HEK293T (cell line): ENCODE measurements around the gene CBX6.
"Not testable (repeated sequence)": the region's sequence is repeated elsewhere in the genome, so short reads cannot be mapped to it uniquely, and the experiment has no call there.

ENCODE experiments used
- CTCF ChIA-PET: fragments of 350-600 bp; formaldehyde crosslinking; extraction: SDS; loops from one replicate; lab custom pipeline; 2021; ENCODE audit warnings: antibody characterized with exemption, inconsistent platforms; lab: Yijun Ruan, JAX
- POLR2A ChIA-PET: fragments of 350-600 bp; formaldehyde crosslinking; extraction: SDS; loops from one replicate; lab custom pipeline; 2020; ENCODE audit warnings: antibody characterized with exemption, inconsistent platforms; lab: Yijun Ruan, JAX
- DNase-seq: peaks from one replicate; pipeline ENCODE4 v3.0.0; 2012; ENCODE audit warnings: mixed read lengths; ENCODE audit errors: extremely low spot score
- ARNT ChIP-seq: fragments of 450-650 bp; IDR thresholded peaks from 2 replicates; pipeline ENCODE4 v1.6.1; 2017; ENCODE audit warnings: mild to moderate bottlenecking
- BHLHE40 ChIP-seq: fragments of 450-650 bp; IDR thresholded peaks from 2 replicates; pipeline ENCODE4 v1.6.1; 2016; ENCODE audit warnings: mild to moderate bottlenecking, moderate library complexity, borderline replicate concordance
- CTBP1 ChIP-seq: fragments of 450-650 bp; IDR thresholded peaks from 2 replicates; pipeline ENCODE4 v1.6.1; 2016; ENCODE audit warnings: borderline replicate concordance
- ELF4 ChIP-seq: fragments of 450-650 bp; IDR thresholded peaks from 2 replicates; pipeline ENCODE4 v1.6.1; 2017; ENCODE audit warnings: antibody characterized with exemption
- FOXA1 ChIP-seq: fragments of 450-650 bp; IDR thresholded peaks from 2 replicates; pipeline ENCODE4 v1.6.1; 2016; ENCODE audit warnings: mild to moderate bottlenecking
- FOXK2 ChIP-seq: fragments of 450-650 bp; IDR thresholded peaks from 2 replicates; pipeline ENCODE4 v1.6.1; 2016; ENCODE audit warnings: mild to moderate bottlenecking
- FOXM1 ChIP-seq: fragments of 450-650 bp; IDR thresholded peaks from 2 replicates; pipeline ENCODE4 v1.6.1; 2017; ENCODE audit warnings: mild to moderate bottlenecking, borderline replicate concordance
- HDGF ChIP-seq: fragments of 450-650 bp; IDR thresholded peaks from 2 replicates; pipeline ENCODE4 v1.6.1; 2017; ENCODE audit warnings: antibody characterized with exemption, borderline replicate concordance
- L3MBTL2 ChIP-seq: fragments of 450-650 bp; conservative IDR thresholded peaks from 2 replicates; pipeline ENCODE4 v1.6.1; 2016; ENCODE audit warnings: mild to moderate bottlenecking
- LEF1 ChIP-seq: fragments of 450-650 bp; IDR thresholded peaks from 2 replicates; pipeline ENCODE4 v1.6.1; 2017; ENCODE audit warnings: mild to moderate bottlenecking, borderline replicate concordance
- NFRKB ChIP-seq: fragments of 450-650 bp; IDR thresholded peaks from 2 replicates; pipeline ENCODE4 v1.6.1; 2016; ENCODE audit warnings: mild to moderate bottlenecking, moderate library complexity
- SP1 ChIP-seq: fragments of 450-650 bp; IDR thresholded peaks from 2 replicates; pipeline ENCODE4 v1.6.1; 2017
- SUZ12 ChIP-seq: fragments of 450-650 bp; IDR thresholded peaks from 2 replicates; pipeline ENCODE4 v1.6.1; 2016; ENCODE audit warnings: mild to moderate bottlenecking
- TARDBP ChIP-seq: fragments of 450-650 bp; IDR thresholded peaks from 2 replicates; pipeline ENCODE4 v1.6.1; 2016
- ZNF384 ChIP-seq: fragments of 450-650 bp; IDR thresholded peaks from 2 replicates; pipeline ENCODE4 v1.6.1; 2016
- TF ChIP-seq, protein P1 (sequence below): fragments of 450-650 bp; IDR thresholded peaks from 2 replicates; pipeline ENCODE4 v1.6.1; 2016

The CBX6 gene

DNA sequence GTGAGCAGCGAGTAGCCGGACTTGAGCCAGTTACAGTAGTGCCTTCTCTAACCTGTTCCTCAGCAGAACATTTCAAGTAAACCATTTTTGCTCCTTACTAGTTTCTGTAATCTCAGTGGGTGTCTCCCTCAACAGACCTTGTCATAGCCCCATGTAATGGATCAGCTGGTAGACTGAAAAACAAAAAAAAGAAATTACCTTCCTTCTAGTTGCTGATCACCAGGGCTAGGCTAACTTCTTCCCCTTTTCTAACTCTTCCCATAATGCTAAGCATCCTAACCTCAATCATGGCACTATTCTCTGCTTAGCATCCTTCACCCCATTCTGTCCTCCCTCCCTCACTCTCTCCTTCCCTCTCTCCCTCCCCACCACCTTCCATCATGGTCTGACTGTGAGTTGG is 35.8 kb upstream of the CBX6 start:
- no peak for DNase-seq
- TF ChIP-seq FOXM1: no peak
- TF ChIP-seq L3MBTL2: no peak
- TF ChIP-seq ELF4: no peak
- TF ChIP-seq, protein P1, sequence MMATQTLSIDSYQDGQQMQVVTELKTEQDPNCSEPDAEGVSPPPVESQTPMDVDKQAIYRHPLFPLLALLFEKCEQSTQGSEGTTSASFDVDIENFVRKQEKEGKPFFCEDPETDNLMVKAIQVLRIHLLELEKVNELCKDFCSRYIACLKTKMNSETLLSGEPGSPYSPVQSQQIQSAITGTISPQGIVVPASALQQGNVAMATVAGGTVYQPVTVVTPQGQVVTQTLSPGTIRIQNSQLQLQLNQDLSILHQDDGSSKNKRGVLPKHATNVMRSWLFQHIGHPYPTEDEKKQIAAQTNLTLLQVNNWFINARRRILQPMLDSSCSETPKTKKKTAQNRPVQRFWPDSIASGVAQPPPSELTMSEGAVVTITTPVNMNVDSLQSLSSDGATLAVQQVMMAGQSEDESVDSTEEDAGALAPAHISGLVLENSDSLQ: no peak
- TF ChIP-seq ARNT: no peak
- no peak for TF ChIP-seq BHLHE40
- CTCF ChIA-PET: no interaction called here
- POLR2A ChIA-PET: no interaction called here

DNA sequence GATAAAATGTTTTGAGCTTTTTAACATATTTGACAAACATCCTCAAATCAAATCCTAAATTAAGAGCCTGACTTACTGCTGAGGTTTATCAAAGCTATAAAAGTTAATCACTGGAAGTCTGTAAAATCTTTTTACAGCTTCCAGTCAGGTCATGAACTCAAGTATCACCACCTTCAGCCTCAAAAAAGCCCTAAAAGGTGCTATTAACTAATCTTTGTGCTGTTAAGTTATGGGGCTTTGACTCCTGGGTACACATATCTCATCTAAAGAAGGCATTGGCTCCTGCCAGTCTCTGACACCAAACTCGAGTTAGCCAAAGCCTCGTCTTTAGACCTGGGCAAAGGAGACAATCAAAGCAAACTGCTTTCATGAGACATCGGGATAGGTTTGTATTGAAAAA is 34.0 kb upstream of the CBX6 start:
- POLR2A ChIA-PET: no interaction called here
- no peak for DNase-seq
- CTCF ChIA-PET: no interaction called here
- TF ChIP-seq FOXM1 (no peak), SP1 (no peak), L3MBTL2 (no peak), HDGF (no peak), SUZ12 (no peak), LEF1 (no peak), TARDBP (no peak), ZNF384 (no peak), ELF4 (no peak), FOXA1 (no peak)
- TF ChIP-seq, protein P1: no peak

- CTCF ChIA-PET, POLR2A ChIA-PET: not testable (repeated sequence)
Measured at GRCh38 chr22:38904052-38904617, 32.1 kb upstream of the CBX6 start.

GRCh38 chr22:38901111-38901641 is 29.2 kb upstream of the CBX6 start:
- CTCF ChIA-PET: no interaction called here
- TF ChIP-seq FOXA1: no peak
- no peak for TF ChIP-seq ELF4
- TF ChIP-seq CTBP1: no peak
- no peak for TF ChIP-seq FOXK2
- no peak for TF ChIP-seq SUZ12
- POLR2A ChIA-PET: no interaction called here
- DNase-seq: no peak

More at GRCh38 chr22:38904052-38904617, 32.1 kb upstream of the CBX6 start:
- not testable (repeated sequence) for DNase-seq

GRCh38 chr22:38900677-38901076 is 28.7 kb upstream of the CBX6 start:
- CTCF ChIA-PET: no interaction called here

GRCh38 chr22:38891256-38891655 is 19.2 kb upstream of the CBX6 start:
- no peak for DNase-seq
- CTCF ChIA-PET: interaction anchor here (0.7 kb wide), 1 partner anchor 22 kb away, joined by 3 read pairs; no protein-coding TSS in a partner anchor
- POLR2A ChIA-PET: interaction anchor here (1.3 kb wide), 1 partner anchor 428 kb away, joined by 3 read pairs; the partner anchor contains the start of gene RPL3
- TF ChIP-seq ZNF384: no peak
- TF ChIP-seq CTBP1: no peak
- no peak for TF ChIP-seq L3MBTL2
- no peak for TF ChIP-seq HDGF
- no peak for TF ChIP-seq BHLHE40

More at GRCh38 chr22:38900677-38901076, 28.7 kb upstream of the CBX6 start:
- TF ChIP-seq ARNT: no peak
- TF ChIP-seq NFRKB: no peak
- no peak for TF ChIP-seq BHLHE40
- TF ChIP-seq ZNF384: no peak
- TF ChIP-seq FOXA1: no peak
- no peak for TF ChIP-seq CTBP1
- no peak for TF ChIP-seq L3MBTL2
- TF ChIP-seq HDGF: no peak
- TF ChIP-seq, protein P1: no peak
- no peak for TF ChIP-seq ELF4
- no peak for TF ChIP-seq SUZ12
- TF ChIP-seq LEF1: no peak
- TF ChIP-seq TARDBP: no peak
- TF ChIP-seq SP1: no peak
- no peak for TF ChIP-seq FOXM1
- TF ChIP-seq FOXK2: no peak
- POLR2A ChIA-PET: no interaction called here
- no peak for DNase-seq

GRCh38 chr22:38890377-38890776 is 18.4 kb upstream of the CBX6 start:
- ChIA-PET POLR2A (interaction anchor here (1.1 to 1.3 kb wide), 2 partner anchors 9 to 429 kb away, joined by 3 to 4 read pairs; partner anchors contain the start of gene RPL3), CTCF (no interaction called here)
- TF ChIP-seq, protein P1: no peak
- TF ChIP-seq SUZ12 (no peak), CTBP1 (no peak), BHLHE40 (no peak), ELF4 (no peak), NFRKB (no peak), FOXA1 (no peak), SP1 (no peak), ZNF384 (no peak), TARDBP (no peak)
- no peak for DNase-seq
